ENCODE measurements around the gene PLAAT3.
"Not testable (repeated sequence)": the region's sequence is repeated elsewhere in the genome, so short reads cannot be mapped to it uniquely, and the experiment has no call there.

Gene PLAAT3

GRCh38 chr11:63614136-63614671, at the start of gene PLAAT3:
Gene PLAAT3, minus strand, starts transcription at chr11:63614433. Its CDS starts 419 bp downstream, at chr11:63614014.
- no peak for DNase-seq
- in situ Hi-C loops (cut with MboI; ENCODE audit: low pct_unique_long_range_greater_than_20kb, low sequenced_read_pairs): no loop called here

GRCh38 chr11:63663809-63664208, 49.6 kb upstream of the PLAAT3 start:
- no peak for DNase-seq

GRCh38 chr11:63660972-63661371, 46.7 kb upstream of the PLAAT3 start:
- in situ Hi-C loops (cut with MboI; ENCODE audit: low pct_unique_long_range_greater_than_20kb, low sequenced_read_pairs): no loop called here

More at GRCh38 chr11:63663809-63664208, 49.6 kb upstream of the PLAAT3 start:
- in situ Hi-C loops (cut with MboI; ENCODE audit: low pct_unique_long_range_greater_than_20kb, low sequenced_read_pairs): no loop called here

GRCh38 chr11:63652671-63653070, 38.4 kb upstream of the PLAAT3 start:
- in situ Hi-C loops (cut with MboI; ENCODE audit: low pct_unique_long_range_greater_than_20kb, low sequenced_read_pairs): no loop called here
- no peak for DNase-seq

More at GRCh38 chr11:63660972-63661371, 46.7 kb upstream of the PLAAT3 start:
- no peak for DNase-seq

- DNase-seq: no peak
- in situ Hi-C loops (cut with MboI; ENCODE audit: low pct_unique_long_range_greater_than_20kb, low sequenced_read_pairs): no loop called here
These were observed 29.0 kb upstream of the PLAAT3 start for GRCh38 chr11:63643205-63643604.

GRCh38 chr11:63641727-63642126, 27.5 kb upstream of the PLAAT3 start:
- in situ Hi-C loops (cut with MboI; ENCODE audit: low pct_unique_long_range_greater_than_20kb, low sequenced_read_pairs): no loop called here
- no peak for DNase-seq

- DNase-seq: peak; percentile 37
- in situ Hi-C loops (cut with MboI; ENCODE audit: low pct_unique_long_range_greater_than_20kb, low sequenced_read_pairs): no loop called here
These were observed 25.1 kb upstream of the PLAAT3 start for GRCh38 chr11:63639199-63639832.

GRCh38 chr11:63638436-63638835, 24.2 kb upstream of the PLAAT3 start:
- in situ Hi-C loops (cut with MboI; ENCODE audit: low pct_unique_long_range_greater_than_20kb, low sequenced_read_pairs); DNase-seq: not testable (repeated sequence)

- in situ Hi-C loops (cut with MboI; ENCODE audit: low pct_unique_long_range_greater_than_20kb, low sequenced_read_pairs): no loop called here
- peak; percentile 74 for DNase-seq
These were observed 21.7 kb upstream of the PLAAT3 start for GRCh38 chr11:63635762-63636465.

- no peak for DNase-seq
- in situ Hi-C loops (cut with MboI; ENCODE audit: low pct_unique_long_range_greater_than_20kb, low sequenced_read_pairs): no loop called here
These were observed 15.2 kb upstream of the PLAAT3 start for GRCh38 chr11:63629426-63629825.

- in situ Hi-C loops (cut with MboI; ENCODE audit: low pct_unique_long_range_greater_than_20kb, low sequenced_read_pairs): no loop called here
- no peak for DNase-seq
These were observed 9.4 kb upstream of the PLAAT3 start for GRCh38 chr11:63623513-63624140.

- in situ Hi-C loops (cut with MboI; ENCODE audit: low pct_unique_long_range_greater_than_20kb, low sequenced_read_pairs): no loop called here
- DNase-seq: no peak
These were observed 8.1 kb upstream of the PLAAT3 start for GRCh38 chr11:63622323-63622722.

GRCh38 chr11:63621071-63621470, 6.8 kb upstream of the PLAAT3 start:
- in situ Hi-C loops (cut with MboI; ENCODE audit: low pct_unique_long_range_greater_than_20kb, low sequenced_read_pairs): no loop called here
- DNase-seq: no peak

- DNase-seq: no peak
- in situ Hi-C loops (cut with MboI; ENCODE audit: low pct_unique_long_range_greater_than_20kb, low sequenced_read_pairs): no loop called here
These were observed 5.7 kb upstream of the PLAAT3 start for GRCh38 chr11:63619967-63620366.

- in situ Hi-C loops (cut with MboI; ENCODE audit: low pct_unique_long_range_greater_than_20kb, low sequenced_read_pairs); DNase-seq: not testable (repeated sequence)
These were observed 3.5 kb upstream of the PLAAT3 start for GRCh38 chr11:63617686-63618085.

GRCh38 chr11:63616953-63617352, 2.7 kb upstream of the PLAAT3 start:
- no peak for DNase-seq
- in situ Hi-C loops (cut with MboI; ENCODE audit: low pct_unique_long_range_greater_than_20kb, low sequenced_read_pairs): no loop called here

- no peak for DNase-seq
These were observed 607 bp downstream of the PLAAT3 start for GRCh38 chr11:63613517-63614135.

GRCh38 chr11:63612181-63612580, 2.1 kb downstream of the PLAAT3 start:
- DNase-seq: no peak
- in situ Hi-C loops (cut with MboI; ENCODE audit: low pct_unique_long_range_greater_than_20kb, low sequenced_read_pairs): no loop called here

More at GRCh38 chr11:63613517-63614135, 607 bp downstream of the PLAAT3 start:
- in situ Hi-C loops (cut with MboI; ENCODE audit: low pct_unique_long_range_greater_than_20kb, low sequenced_read_pairs): no loop called here

- DNase-seq: no peak
- in situ Hi-C loops (cut with MboI; ENCODE audit: low pct_unique_long_range_greater_than_20kb, low sequenced_read_pairs): no loop called here
These were observed 2.9 kb downstream of the PLAAT3 start for GRCh38 chr11:63611395-63611747.

Measured in KBM-7 (cell line).